Omental fat pad (tissue), 4 donors: Measurements from ENCODE around the gene COL4A2. TPM values are rescaled to one million over a fixed set of nuclear protein-coding genes. Genes with fewer than 3 reads are reported as not detected.

Experiments used
- ATAC-seq: fragments of 150-250 bp; one replicate; pipeline ENCODE4 v1.9.1; 2016; ENCODE audit warnings: mild to moderate bottlenecking, moderate library complexity; ENCODE audit not compliant: low FRiP score
- DNase-seq: peaks from one replicate; pipeline ENCODE4 v3.0.0-alpha.2; 2019; ENCODE audit warnings: low spot score
- total RNA-seq, 4 donors: library from RNA; depleted of rRNA; stranded (reverse); fragments of >200 nt; gene quantifications; one replicate each; pipeline ENCODE4 v1.1.0, GENCODE V29; 2016
- TF ChIP-seq, protein P1 (sequence below), 3 donors: fragments of 450-650 bp; IDR thresholded peaks; one replicate each; pipeline ENCODE4 v1.5.1; 2016 to 2017; ENCODE audit warnings: antibody characterized with exemption in 3 of 3, mild to moderate bottlenecking in 3 of 3, moderate library complexity in 2 of 3

COL4A2 gene
- total RNA-seq, 4 donors from 2014 or later = 380 to 788 (median 684) TPM

DNA sequence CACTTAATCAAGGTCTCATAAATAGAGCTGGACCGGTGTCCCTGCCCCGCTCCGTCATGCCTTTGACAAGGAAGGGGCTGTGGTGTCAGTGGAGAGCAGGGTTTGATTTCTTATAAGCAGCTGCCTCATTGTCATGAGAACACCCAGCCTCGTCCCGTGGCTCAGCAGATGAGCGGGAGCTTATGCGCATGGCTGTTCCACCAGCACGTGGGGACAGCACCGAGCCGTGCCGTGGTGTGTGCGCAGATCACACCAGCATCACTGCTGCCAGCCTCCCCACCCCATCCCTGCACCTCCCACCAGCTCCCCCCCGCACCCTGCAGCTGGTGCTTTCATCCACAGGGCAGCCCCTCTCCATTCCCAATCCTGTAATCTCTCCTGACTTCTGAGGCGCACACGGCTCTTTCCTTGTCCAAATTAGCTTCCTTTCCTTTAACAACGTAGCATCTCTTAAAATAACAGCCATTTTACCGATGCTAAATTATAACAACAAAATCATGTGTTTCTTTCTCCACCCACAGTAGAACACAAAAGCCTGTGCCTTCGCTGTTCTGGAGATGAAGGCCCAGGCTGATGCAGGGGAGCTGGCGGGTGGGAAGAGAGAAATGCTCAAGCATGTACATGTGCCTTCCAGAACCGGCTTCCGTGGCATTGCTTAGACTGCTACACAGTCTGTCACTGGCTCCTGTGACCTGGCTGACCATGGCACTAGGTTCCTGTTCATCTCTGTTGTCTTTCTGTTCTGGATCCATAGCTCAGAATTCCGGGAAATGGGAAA lies 157.7 kb downstream of the COL4A2 start:
- DNase-seq (no peak), ATAC-seq (no peak)
- TF ChIP-seq, protein P1, sequence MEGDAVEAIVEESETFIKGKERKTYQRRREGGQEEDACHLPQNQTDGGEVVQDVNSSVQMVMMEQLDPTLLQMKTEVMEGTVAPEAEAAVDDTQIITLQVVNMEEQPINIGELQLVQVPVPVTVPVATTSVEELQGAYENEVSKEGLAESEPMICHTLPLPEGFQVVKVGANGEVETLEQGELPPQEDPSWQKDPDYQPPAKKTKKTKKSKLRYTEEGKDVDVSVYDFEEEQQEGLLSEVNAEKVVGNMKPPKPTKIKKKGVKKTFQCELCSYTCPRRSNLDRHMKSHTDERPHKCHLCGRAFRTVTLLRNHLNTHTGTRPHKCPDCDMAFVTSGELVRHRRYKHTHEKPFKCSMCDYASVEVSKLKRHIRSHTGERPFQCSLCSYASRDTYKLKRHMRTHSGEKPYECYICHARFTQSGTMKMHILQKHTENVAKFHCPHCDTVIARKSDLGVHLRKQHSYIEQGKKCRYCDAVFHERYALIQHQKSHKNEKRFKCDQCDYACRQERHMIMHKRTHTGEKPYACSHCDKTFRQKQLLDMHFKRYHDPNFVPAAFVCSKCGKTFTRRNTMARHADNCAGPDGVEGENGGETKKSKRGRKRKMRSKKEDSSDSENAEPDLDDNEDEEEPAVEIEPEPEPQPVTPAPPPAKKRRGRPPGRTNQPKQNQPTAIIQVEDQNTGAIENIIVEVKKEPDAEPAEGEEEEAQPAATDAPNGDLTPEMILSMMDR (IDR thresholded peaks at IDR 0.05) = no peak

DNA sequence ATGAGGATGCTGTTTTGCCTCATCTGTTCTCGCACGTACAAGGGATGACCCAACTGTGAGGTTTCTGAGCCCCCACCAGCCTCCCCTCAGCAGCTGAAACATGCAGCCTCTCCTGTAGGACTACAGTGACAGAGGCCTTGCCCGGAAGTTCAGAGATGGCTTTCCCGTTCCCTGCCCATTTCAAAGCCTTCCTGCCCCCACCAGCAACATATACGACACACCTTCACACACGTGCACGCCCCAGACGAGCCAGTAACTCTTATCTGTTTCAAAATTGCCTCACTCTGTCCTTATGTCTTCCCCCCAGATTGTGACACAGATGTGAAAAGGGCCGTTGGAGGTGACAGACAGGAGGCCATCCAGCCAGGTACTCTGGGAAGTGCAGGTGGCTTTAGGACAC lies 158.6 kb downstream of the COL4A2 start:
- DNase-seq (no peak), ATAC-seq (no peak)
- TF ChIP-seq, protein P1 (IDR thresholded peaks at IDR 0.05) = no peak

DNA sequence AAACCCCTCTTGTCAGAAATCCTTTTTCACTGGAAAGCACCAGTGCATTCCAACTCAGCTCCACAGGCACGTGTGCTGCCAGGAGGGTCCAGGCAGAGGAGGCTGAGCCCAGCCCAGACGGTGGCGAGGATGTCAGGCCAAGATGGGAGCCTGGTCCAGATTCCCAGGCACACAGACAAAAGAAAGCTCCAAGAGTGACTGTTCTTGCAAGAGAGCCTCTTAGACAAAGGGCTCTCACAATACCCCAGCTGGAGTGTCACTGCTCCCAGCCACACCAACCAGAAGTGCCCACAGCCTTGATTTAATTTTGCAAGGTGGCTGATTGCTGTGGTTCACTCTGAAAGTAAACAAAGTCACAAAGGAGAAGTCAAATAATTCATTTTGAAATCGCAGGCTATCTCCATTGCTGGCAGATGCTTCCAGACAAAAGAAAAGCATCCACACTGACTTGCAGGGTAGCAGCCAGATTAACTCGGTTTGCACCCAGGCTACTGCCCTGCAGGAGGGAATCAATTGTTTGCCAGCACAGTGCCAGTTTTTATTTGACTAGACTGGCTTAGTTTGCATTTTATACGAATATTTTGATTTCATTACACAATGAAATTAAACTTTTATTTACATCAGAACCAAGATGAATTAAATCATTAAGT lies 159.3 kb downstream of the COL4A2 start:
- TF ChIP-seq, protein P1 (IDR thresholded peaks at IDR 0.05) = no peak
- ATAC-seq (no peak), DNase-seq (no peak)

DNA sequence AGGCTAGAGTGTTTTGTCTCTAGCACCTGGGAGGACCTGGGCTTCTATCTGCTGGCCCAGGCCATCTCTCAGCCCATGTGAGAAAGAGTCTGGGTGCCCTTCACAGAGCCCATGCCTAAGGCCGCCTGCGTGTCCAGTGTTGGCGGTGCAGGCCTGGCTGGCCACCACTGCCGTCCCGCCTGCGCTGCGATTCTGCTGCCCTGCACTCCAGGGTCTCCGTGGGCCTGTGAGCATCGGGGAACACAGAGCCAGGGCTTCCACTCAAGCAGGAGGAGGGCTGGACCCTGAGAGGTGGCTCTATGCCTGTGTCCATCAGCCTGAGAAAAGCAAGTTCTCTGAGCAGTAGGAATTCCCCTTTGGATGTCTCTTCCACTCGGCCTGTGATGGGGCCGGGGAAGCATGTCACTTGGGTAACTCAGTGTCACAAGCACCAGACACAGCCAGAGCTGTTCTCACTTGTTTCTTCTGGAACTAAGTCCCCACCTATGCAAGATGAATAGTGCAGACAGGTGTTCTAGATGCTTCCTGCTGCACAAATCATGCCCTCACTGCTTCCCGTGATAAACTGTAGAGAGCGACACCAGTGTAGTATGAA lies 160.5 kb downstream of the COL4A2 start:
- ATAC-seq = no peak
- TF ChIP-seq, protein P1 (IDR thresholded peaks at IDR 0.05) = no peak
- no peak for DNase-seq

DNA sequence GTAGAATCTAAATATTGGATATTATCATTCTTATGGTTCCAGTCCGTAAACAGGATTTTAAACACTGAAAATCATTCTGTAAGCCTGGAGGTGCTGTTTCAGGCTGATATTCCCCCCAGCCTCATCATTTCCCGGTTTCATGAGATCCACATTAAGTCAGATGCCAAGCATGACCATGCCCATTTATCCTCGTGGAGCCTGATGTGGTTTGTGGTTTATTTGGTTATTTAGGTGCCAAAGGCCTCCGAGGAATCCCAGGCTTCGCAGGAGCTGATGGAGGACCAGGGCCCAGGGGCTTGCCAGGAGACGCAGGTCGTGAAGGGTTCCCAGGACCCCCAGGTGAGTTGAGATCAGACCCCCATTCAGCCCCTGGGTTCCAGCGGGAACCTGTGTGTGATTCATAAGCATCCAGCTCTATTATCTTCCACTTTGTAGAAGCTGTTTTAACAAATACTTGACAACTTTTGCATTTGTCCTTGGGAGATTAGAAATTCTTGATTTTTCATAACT lies 162.0 kb downstream of the COL4A2 start:
- TF ChIP-seq, protein P1 (IDR thresholded peaks at IDR 0.05) = no peak

DNA sequence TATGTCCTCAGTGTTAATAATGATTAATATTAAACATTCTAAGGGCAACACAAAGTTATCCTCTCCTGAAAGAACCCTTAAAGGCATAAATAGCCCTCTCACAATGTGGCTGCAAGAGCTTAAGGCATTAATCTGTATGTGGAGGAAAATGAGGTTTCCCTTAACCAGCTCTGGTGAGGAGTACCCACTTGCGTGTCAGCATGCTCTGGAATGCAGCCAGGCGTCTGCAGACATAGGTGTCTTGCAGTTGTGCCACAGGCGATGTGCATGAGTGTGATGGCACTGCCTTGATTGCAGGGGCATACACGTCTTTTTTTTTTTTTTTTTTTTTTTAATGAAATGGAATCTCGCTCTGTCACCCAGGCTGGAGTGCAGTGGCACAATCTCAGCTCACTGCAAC lies 162.5 kb downstream of the COL4A2 start:
- ATAC-seq (no peak), DNase-seq (no peak)
- TF ChIP-seq, protein P1 (IDR thresholded peaks at IDR 0.05) = no peak

More for the DNA sequence above, 162.0 kb downstream of the COL4A2 start:
- no peak for ATAC-seq
- DNase-seq = no peak
